A673 (cell line): ENCODE data around the gene SLC66A3. TPM values are rescaled to one million over a fixed set of nuclear protein-coding genes. Genes with fewer than 3 reads are reported as not detected.

Source experiments
- BruUV-seq: library from RNA; stranded (reverse); fragments of 400-500 nt; replicated peaks from 2 replicates; lab custom pipeline; 2021; lab: Mats Ljungman, UMichigan
- CTCF ChIA-PET: fragments of 300-600 bp; sonication (Branson Sonifier 250); formaldehyde crosslinking; loops from one replicate; lab custom pipeline; 2022; ENCODE audit warnings: antibody characterized with exemption; lab: Charles Lee
- POLR2A ChIA-PET: fragments of 300-600 bp; sonication (Branson Sonifier 250); formaldehyde crosslinking; loops from one replicate; lab custom pipeline; 2022; ENCODE audit warnings: antibody characterized with exemption; ENCODE audit not compliant: low non-redundant PET; lab: Charles Lee
- DNase-seq: peaks from one replicate; pipeline ENCODE4 v3.0.0-alpha.2; 2015; ENCODE audit warnings: low spot score
- H3K27ac ChIP-seq: fragments of 200-600 bp; sonication (generic); 2 replicates; pipeline ENCODE4 v1.5.1; 2016; ENCODE audit warnings: mixed run types, low read depth, mild to moderate bottlenecking, mixed read lengths, antibody characterized with exemption, low read length; ENCODE audit not compliant: poor library complexity, severe bottlenecking
- H3K27me3 ChIP-seq: fragments of 200-600 bp; sonication (generic); replicated peaks from 2 replicates; pipeline ENCODE4 v1.6.1; 2017; ENCODE audit warnings: mixed run types, low read depth, mild to moderate bottlenecking, mixed read lengths, antibody characterized with exemption, low read length; ENCODE audit not compliant: insufficient read depth, poor library complexity
- H3K36me3 ChIP-seq: fragments of 200-600 bp; sonication (generic); 2 replicates; pipeline ENCODE4 v1.6.1; 2016; ENCODE audit warnings: mixed run types, mild to moderate bottlenecking, mixed read lengths, antibody characterized with exemption, low read length; ENCODE audit not compliant: insufficient read depth, poor library complexity, severe bottlenecking
- H3K4me1 ChIP-seq: fragments of 200-600 bp; sonication (generic); 2 replicates; pipeline ENCODE4 v1.6.1; 2017; ENCODE audit warnings: mixed run types, mild to moderate bottlenecking, mixed read lengths, antibody characterized with exemption, low read length; ENCODE audit not compliant: insufficient read depth, poor library complexity, severe bottlenecking
- H3K4me3 ChIP-seq: fragments of 200-600 bp; sonication (generic); 2 replicates; pipeline ENCODE4 v1.5.1; 2016; ENCODE audit warnings: low read depth, mixed run types, mild to moderate bottlenecking, mixed read lengths, low read length; ENCODE audit not compliant: poor library complexity, severe bottlenecking
- H3K9me3 ChIP-seq: fragments of 200-600 bp; sonication (generic); 2 replicates; pipeline ENCODE4 v1.6.1; 2016; ENCODE audit warnings: mixed run types, low read depth, mild to moderate bottlenecking, mixed read lengths, antibody characterized with exemption, low read length; ENCODE audit not compliant: poor library complexity, severe bottlenecking
- CTCF ChIP-seq: fragments of 300-800, 200-600 bp; sonication (generic); conservative IDR thresholded peaks from 2 replicates; pipeline ENCODE4 v1.5.1; 2017; ENCODE audit warnings: low read depth, mild to moderate bottlenecking, antibody characterized with exemption, low read length, moderate library complexity, mixed read lengths
- EZH2 ChIP-seq: fragments of 200-600 bp; sonication (generic); IDR thresholded peaks from 2 replicates; pipeline ENCODE4 v1.6.1; 2017; ENCODE audit warnings: borderline replicate concordance, low read depth, mild to moderate bottlenecking, mixed read lengths, antibody characterized with exemption, low read length; ENCODE audit not compliant: poor library complexity, severe bottlenecking
- intact Hi-C: fragments of 100-400 bp; cut with micrococcal nuclease; formaldehyde crosslinking; loops from one replicate; pipeline ENCODE4 v1.10.0; 2022; ENCODE audit not compliant: unreplicated experiment
- total RNA-seq: library from RNA; stranded (reverse); gene quantifications from 2 replicates; pipeline ENCODE4 v1.2.3, GENCODE V29; 2021

SLC66A3 gene
- total RNA-seq, 1 experiment from 2014 or later: 2.7 TPM

DNA sequence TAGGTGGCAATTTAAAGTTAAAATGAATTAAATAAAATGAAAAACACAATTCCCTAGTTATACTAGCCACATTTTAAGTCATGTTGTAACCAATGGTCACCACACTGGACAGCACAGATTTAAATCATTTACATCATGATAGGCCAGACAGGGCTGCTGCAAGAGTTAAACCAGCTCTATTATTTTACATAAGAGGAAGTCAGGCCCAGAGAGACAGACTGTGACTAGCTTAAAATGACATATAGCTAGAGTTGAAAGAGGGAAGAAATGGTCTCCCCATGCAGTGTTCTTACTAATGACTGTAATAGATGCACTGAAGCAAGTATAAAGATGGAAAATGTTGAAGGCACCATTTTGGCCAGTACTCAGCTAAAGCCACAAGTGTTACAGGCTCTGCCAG is 69.6 kb downstream of the SLC66A3 start:
- ChIA-PET POLR2A (no interaction called here), CTCF (interaction anchor here (0.6 kb wide), 1 partner anchor 10 kb away, joined by 3 read pairs; no protein-coding TSS in a partner anchor)
- BruUV-seq: no TSS peak

GRCh38 chr2:11227595-11227994 is 72.3 kb downstream of the SLC66A3 start:
- H3K27me3 ChIP-seq: no peaks in the 10 kb centered on the region
- H3K4me1 ChIP-seq: no peaks in the 10 kb centered on the region
- H3K36me3 ChIP-seq: peaks cover 3% of the 10 kb centered on the region
- ChIA-PET CTCF (interaction anchor here (0.5 kb wide), 1 partner anchor 11 kb away, joined by 3 read pairs; no protein-coding TSS in a partner anchor), POLR2A (no interaction called here)
- TF ChIP-seq EZH2 (no peak), CTCF (no peak)
- intact Hi-C loops: no loop called here
- no peak for DNase-seq
- H3K9me3 ChIP-seq: no peaks in the 10 kb centered on the region
- no peak overlapping the region for H3K27ac ChIP-seq
- H3K4me3 ChIP-seq: no peak overlapping the region
- BruUV-seq: no TSS peak

More for the DNA sequence above, 69.6 kb downstream of the SLC66A3 start:
- intact Hi-C loops: no loop called here
- Histone ChIP-seq H3K9me3 (no peaks in the 10 kb centered on the region), H3K27me3 (no peaks in the 10 kb centered on the region), H3K4me3 (no peak overlapping the region), H3K27ac (no peak overlapping the region), H3K36me3 (peaks cover 3% of the 10 kb centered on the region), H3K4me1 (no peaks in the 10 kb centered on the region)
- TF ChIP-seq EZH2 (no peak), CTCF (no peak)
- DNase-seq: no peak

Other genes starting within 250 kb of the SLC66A3 start
- gene KCNF1, start 243.5 kb upstream of the SLC66A3 start, total RNA-seq: 0.32 and 0.70 TPM in 2 replicates
- 46.2 and 49.4 TPM in 2 replicates for gene ROCK2, start 189.2 kb downstream of the SLC66A3 start, total RNA-seq